Stimulated activated CD4-positive, alpha-beta T cell treated with anti-CD3 and anti-CD28 coated beads, Interleukin-4, amount 100 ng/mL, for 4 hours (primary cell): ENCODE data around the gene AHDC1.
"Not testable (repeated sequence)": the region's sequence is repeated elsewhere in the genome, so short reads cannot be mapped to it uniquely, and the experiment has no call there.

Source experiments
- DNase-seq, 2 experiments: peaks; one replicate each; pipeline ENCODE4 v3.0.0-alpha.2; 2020

The AHDC1 gene

GRCh38 chr1:27548136-27548853 lies 55.6 kb downstream of the AHDC1 start:
- DNase-seq: no peak

DNA sequence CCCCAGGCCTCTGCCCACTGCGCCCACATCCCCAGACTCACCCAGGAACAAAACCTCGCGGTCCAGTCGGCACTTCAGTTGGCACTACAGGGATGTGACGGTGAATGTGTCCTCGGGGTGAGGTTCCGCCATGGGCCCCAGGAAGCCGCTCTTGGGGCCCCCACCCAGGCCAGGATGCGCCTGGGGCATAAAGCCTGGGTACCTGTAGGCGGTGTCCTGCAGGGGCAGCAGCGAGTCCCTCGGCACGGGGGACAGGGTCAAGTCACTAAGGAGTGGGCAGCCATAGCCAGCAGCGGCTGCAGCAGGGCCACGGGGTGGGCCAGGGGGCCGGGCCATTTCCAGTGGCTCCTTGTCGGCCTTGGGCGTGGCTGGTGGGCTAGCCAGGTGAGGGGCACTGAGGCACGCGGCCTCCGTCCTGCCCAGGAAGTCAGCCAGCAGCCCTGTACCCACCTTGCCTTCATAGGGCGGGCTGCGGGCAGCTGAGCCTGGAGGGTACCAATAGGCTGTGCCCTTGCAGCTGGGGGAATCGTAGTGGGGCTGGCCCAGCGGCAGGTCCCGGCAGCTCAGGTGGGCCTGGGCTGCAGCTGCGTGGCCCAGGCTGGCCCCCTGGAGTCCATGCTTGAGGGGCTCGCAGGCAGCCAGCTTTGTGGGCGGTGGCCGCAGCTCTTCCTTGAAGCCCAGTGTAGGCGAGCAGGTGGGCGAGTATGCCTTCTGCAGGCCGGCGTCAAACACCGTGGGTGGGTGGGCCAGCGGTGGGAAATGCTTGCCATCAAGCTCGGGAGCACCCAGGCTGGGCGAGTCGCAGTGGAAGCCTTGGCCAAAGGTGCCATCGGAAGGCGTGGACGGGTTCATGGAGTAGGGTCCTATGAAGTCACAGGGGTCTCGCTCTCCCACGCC lies 56.5 kb downstream of the AHDC1 start:
- DNase-seq: no peak

- DNase-seq: no peak
These were observed 58.1 kb downstream of the AHDC1 start for GRCh38 chr1:27545876-27546275.

GRCh38 chr1:27545271-27545670 lies 58.7 kb downstream of the AHDC1 start:
- DNase-seq: no peak

GRCh38 chr1:27544834-27545233 lies 59.1 kb downstream of the AHDC1 start:
- no peak for DNase-seq

GRCh38 chr1:27543284-27543683 lies 60.7 kb downstream of the AHDC1 start:
- DNase-seq: no peak

DNA sequence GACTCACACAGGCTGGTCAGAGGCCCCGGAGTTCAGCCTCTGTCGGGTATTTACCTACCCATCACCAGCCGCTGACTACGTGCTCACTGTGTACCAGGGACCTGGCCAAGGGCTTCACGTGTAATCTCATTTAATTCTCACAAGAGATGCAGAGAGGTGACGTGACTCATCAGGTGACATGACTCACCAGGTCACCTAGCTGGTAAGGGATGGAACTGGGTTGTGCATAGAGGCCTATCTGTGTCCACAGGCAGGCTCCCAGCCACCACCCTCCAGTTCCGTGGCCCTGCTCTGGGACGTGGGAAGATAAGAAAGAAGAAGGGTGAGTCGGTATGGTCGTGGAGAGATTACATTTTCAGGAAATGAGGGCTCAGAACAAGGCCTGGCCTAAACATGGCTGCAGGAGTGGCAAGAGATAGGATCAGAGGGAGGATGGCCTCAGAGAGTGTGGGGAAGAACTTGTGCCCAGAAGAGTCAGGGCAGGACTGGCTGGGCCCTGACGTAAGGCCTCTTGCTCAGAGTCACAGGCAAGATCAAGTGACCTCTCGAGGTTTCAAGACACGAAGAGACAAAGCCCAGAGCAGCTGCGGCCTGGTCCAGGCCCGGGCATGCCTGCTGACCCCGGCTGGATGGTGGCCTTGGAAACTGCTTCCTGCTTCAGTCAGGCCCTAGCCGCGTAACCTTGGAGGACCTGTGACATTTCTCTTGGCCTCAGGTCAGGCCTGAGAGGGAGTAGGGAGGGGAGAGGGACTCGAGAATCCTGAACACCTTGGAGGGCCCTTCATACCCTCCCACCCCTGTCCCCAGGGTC lies 61.3 kb downstream of the AHDC1 start:
- DNase-seq: peak; percentile 17 to 42

DNA sequence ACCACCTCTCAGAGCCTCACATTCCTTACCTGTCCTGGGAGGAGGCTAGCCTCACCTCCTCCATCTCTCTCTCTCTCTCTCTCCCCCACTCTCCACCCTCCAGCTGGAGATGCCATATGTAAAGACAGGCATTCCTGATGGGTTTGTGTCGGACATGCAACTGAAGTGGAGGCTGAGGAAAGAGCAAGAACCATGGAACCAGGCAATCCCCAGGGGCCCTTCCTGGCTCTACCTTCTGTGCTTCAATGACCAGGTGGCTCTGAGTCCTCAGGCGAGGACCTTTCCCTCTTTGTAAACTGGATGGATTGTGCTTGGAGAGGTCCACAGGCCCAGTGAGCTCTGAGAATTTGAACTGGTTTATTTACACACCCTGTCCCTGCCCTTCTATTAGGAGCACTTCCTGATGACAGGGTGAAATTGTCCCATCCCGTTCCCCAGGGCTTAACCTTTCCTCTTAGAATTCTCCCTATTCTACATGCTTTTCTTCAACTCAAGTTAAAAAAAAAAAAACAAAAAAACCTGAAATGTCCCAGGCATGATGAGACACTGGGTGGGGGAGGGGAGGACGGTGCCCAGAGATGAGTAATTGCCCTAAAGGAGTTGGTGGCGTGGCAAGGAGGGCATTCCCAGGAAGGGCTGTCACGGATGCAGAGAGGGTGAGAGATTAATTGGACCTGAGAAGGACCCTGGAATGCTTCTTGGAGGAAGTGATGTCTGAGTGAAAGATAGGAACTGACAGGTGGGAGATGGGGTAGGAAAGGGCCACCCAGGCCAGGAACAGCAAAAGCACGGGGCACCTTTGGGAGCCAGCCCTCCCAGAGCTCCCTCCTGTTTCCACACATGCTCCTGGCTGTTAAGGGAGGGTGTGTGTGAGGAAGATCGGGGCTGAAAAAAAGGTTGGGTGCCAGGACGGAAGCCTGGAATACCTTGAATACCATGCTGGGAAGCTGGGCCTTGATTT lies 63.8 kb downstream of the AHDC1 start:
- no peak for DNase-seq

GRCh38 chr1:27538793-27539192 lies 65.2 kb downstream of the AHDC1 start:
- no peak for DNase-seq

DNA sequence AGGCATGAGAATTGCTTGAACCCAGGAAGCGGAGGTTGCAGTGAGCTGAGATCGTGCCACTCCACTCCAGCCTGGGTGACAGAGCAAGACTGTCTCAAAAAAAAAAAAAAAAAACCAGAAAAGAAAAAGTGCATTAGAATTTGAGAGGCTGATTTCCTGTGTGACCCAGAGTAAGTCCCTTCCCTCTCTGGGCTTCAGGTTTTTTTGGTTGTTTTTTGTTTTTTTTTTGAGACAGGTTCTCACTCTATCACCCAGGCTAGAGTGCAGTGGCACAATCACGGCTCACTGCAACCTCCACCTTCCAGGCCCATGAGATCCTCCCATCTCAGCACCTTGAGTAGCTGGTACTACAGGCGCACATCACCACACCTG lies 65.7 kb downstream of the AHDC1 start:
- not testable (repeated sequence) for DNase-seq

- DNase-seq: no peak
These were observed 67.2 kb downstream of the AHDC1 start for GRCh38 chr1:27536767-27537166.

- DNase-seq: no peak
These were observed 67.8 kb downstream of the AHDC1 start for GRCh38 chr1:27536010-27536757.

DNA sequence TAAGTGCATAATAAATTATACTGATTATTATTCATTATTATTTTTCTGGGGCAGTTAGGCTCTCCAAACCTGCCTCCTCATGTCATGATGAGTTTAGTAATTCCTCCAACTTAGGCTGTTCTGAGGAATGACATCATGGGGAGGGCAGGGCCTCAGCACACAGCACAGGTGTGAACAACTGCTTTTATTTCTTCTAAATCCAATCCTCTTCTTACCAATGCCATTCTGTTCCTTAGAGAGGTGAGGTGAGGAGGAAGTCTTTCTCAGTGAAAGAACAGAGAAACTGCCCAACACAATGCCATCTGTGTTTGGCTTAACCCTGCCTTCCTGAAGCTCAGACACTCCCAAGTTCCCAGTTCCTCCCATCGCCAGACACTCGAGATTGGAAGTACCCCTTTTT lies 68.6 kb downstream of the AHDC1 start:
- no peak for DNase-seq

GRCh38 chr1:27531959-27532685 lies 71.8 kb downstream of the AHDC1 start:
- DNase-seq: no peak

- DNase-seq: no peak
These were observed 73.8 kb downstream of the AHDC1 start for GRCh38 chr1:27530192-27530591.

GRCh38 chr1:27529704-27530018 lies 74.3 kb downstream of the AHDC1 start:
- no peak for DNase-seq

GRCh38 chr1:27528818-27529703 lies 74.9 kb downstream of the AHDC1 start:
- no peak for DNase-seq

DNA sequence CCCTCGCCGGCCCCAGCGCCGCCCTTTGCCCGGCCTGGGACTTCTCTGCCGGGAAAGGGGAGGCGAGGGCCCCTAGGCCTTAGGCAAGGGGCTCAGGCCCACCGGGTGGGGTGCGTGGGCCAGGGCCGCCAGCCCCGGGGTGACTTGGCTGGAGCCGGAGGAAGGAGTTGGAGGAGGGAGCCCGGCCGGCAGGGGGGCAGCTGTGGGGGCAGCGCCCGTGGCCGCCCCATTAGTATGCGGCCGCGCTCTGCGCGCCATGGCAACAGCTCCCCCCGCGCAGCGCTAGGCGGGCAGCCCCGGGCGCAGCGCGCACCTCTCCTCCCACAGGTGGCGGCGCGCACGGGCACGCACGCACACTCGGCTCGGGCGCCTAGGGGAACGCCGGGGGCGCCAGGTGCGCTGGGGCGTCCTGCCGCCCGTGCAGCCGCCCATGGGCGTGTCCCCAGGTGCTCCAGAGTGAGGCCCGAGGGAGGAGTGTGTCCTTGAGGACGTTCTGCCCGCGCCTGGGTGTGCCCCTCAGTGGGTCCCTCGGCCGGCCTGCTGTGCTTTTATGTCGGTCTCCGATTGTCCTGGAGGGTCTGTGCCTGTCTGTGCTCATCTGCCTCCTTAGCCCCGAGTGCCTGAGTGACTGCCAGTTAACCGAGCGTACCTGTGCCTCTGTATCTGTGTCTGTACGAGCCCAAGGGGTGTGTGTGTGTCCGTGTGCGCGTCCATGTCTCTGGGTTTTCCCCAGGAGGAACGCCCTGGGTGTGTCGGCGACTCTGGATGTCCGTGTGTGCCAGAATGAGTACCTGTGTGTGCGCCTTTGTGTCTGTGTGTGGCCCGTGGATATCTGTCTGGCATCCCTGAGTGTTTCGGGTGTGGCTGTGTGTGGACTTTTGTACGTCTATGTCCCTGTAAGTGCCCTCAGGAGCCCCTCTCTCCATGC lies 75.8 kb downstream of the AHDC1 start:
- DNase-seq: peak; percentile 53 to 56
